Ishikawa (cell line): Measurements from ENCODE around the gene TMEM269.

Experiments used
- CEBPB ChIP-seq: IDR thresholded peaks from 2 replicates; pipeline ENCODE4 v1.6.1; 2012
- CREB1 ChIP-seq: IDR thresholded peaks from 2 replicates; pipeline ENCODE4 v1.6.1; 2012; ENCODE audit warnings: low read depth
- EGR1 ChIP-seq: IDR thresholded peaks from 2 replicates; pipeline ENCODE4 v1.6.1; 2012
- EP300 ChIP-seq: IDR thresholded peaks from 2 replicates; pipeline ENCODE4 v1.6.1; 2012; ENCODE audit warnings: borderline replicate concordance
- FOXM1 ChIP-seq: IDR thresholded peaks from 2 replicates; pipeline ENCODE4 v1.6.1; 2012; ENCODE audit warnings: low read depth, borderline replicate concordance
- MAX ChIP-seq: IDR thresholded peaks from 2 replicates; pipeline ENCODE4 v1.6.1; 2012
- NFIC ChIP-seq: IDR thresholded peaks from 2 replicates; pipeline ENCODE4 v1.6.1; 2012
- RAD21 ChIP-seq: IDR thresholded peaks from 2 replicates; pipeline ENCODE4 v1.6.1; 2012; ENCODE audit warnings: low read depth
- REST ChIP-seq: IDR thresholded peaks from 2 replicates; pipeline ENCODE4 v1.6.1; 2012; ENCODE audit warnings: low read depth, mild to moderate bottlenecking
- TAF1 ChIP-seq: IDR thresholded peaks from 2 replicates; pipeline ENCODE4 v1.6.1; 2012; ENCODE audit warnings: low read depth, mild to moderate bottlenecking
- TCF12 ChIP-seq: IDR thresholded peaks from 2 replicates; pipeline ENCODE4 v1.6.1; 2012; ENCODE audit warnings: low read depth
- TEAD4 ChIP-seq: IDR thresholded peaks from 2 replicates; pipeline ENCODE4 v1.6.1; 2012
- USF1 ChIP-seq: IDR thresholded peaks from 2 replicates; pipeline ENCODE4 v1.6.1; 2012
- YY1 ChIP-seq: IDR thresholded peaks from 2 replicates; pipeline ENCODE4 v1.6.1; 2012; ENCODE audit warnings: low read depth
- ZBTB7A ChIP-seq: IDR thresholded peaks from 2 replicates; pipeline ENCODE4 v1.6.1; 2012; ENCODE audit warnings: low read depth

TMEM269 gene

DNA sequence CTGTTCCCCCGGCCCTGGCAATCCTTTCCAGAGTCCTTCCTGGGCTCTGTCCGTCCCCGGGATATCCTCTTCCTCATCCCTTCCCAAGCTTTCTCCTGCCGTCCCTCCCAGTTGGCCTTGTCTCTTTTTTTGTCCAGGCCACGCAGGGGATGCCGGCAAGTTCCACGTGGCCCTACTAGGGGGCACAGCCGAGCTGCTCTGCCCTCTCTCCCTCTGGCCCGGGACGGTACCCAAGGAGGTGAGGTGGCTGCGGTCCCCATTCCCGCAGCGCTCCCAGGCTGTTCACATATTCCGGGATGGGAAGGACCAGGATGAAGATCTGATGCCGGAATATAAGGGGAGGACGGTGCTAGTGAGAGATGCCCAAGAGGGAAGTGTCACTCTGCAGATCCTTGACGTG lies 45.8 kb downstream of the TMEM269 start:
- no peak for TF ChIP-seq TEAD4
- TF ChIP-seq USF1: no peak
- TF ChIP-seq TAF1: no peak
- TF ChIP-seq YY1: no peak
- no peak for TF ChIP-seq RAD21
- no peak for TF ChIP-seq FOXM1
- TF ChIP-seq MAX: no peak
- no peak for TF ChIP-seq NFIC
- TF ChIP-seq CEBPB: no peak

DNA sequence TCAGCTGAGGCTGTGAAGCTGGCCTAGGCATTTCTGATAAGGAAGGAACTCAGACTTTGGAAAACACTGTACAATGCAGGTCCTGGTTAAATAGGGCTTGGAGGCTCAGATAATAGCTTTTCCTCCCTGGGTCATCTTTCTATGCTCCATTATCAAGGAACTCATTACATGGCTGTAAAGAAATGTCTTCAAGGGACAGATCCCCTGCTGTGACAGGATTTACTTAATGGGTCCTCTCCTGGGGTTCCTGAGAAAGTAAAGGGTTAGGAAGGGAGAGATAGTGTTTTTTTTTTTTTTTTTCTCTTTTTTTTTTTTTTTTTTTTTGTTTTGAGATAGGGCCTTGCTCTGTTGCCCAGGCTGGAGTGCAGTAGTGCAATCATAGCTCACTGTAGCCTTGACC lies 46.5 kb downstream of the TMEM269 start:
- TF ChIP-seq FOXM1: no peak
- TF ChIP-seq USF1: no peak
- TF ChIP-seq CREB1: no peak
- no peak for TF ChIP-seq YY1
- TF ChIP-seq TAF1: no peak
- no peak for TF ChIP-seq ZBTB7A
- TF ChIP-seq TCF12: no peak
- no peak for TF ChIP-seq CEBPB
- TF ChIP-seq EGR1: no peak

- TF ChIP-seq YY1 (no peak), TAF1 (no peak), CREB1 (no peak), RAD21 (no peak), TEAD4 (no peak), USF1 (no peak), MAX (no peak), ZBTB7A (no peak), FOXM1 (no peak), EP300 (no peak), CEBPB (no peak)
Measured at GRCh38 chr1:42832641-42833240, 48.0 kb downstream of the TMEM269 start.

- TF ChIP-seq TEAD4 (no peak), REST (no peak), RAD21 (no peak), CEBPB (no peak), MAX (no peak), NFIC (no peak), USF1 (no peak), ZBTB7A (no peak), TAF1 (no peak), EP300 (no peak), FOXM1 (no peak), CREB1 (no peak)
Measured at GRCh38 chr1:42833981-42834380, 49.2 kb downstream of the TMEM269 start.

- TF ChIP-seq TAF1 (no peak), USF1 (no peak), EP300 (no peak), CREB1 (no peak), REST (no peak), TCF12 (no peak), FOXM1 (no peak), EGR1 (no peak), CEBPB (no peak), YY1 (no peak), TEAD4 (no peak), MAX (no peak), RAD21 (no peak), NFIC (no peak), ZBTB7A (no peak)
Measured at GRCh38 chr1:42834803-42835202, 50.0 kb downstream of the TMEM269 start.
